Measurements from ENCODE around the gene ZNF655.

- TF ChIP-seq CTCF (IDR thresholded peaks at IDR 0.05): no peak
- TF ChIP-seq EP300 (IDR thresholded peaks at IDR 0.05; ENCODE audit: low read depth): no peak
These were observed 3.8 kb downstream of the ZNF655 start for GRCh38 chr7:99562114-99562784.

Data from transverse colon (tissue), 3 donors.